ENCODE measurements around the gene RBX1. TPM values are rescaled to one million over a fixed set of nuclear protein-coding genes. Genes with fewer than 3 reads are reported as not detected.

Gene RBX1
- total and polyA plus RNA-seq, 2 experiments from 2014 or later, result 31.7 to 340 TPM

- no peaks in the 10 kb centered on the region; the same call in 2 of the 3 replicates for H3K36me3 Mint-ChIP-seq (ENCODE audit: low read depth)
- H3K4me2 ChIP-seq, result no peak overlapping the region
- H3K9me3 Mint-ChIP-seq, result no peaks in the 10 kb centered on the region
- no peaks in the 10 kb centered on the region for H3K79me2 ChIP-seq (replicated peaks; ENCODE audit: insufficient read depth)
- H3K4me3 Mint-ChIP-seq, result no peak overlapping the region
- DNase-seq (ENCODE audit: low spot score) (no peak), ATAC-seq (no peak)
- no peaks in the 10 kb centered on the region for H3F3A ChIP-seq (replicated peaks; ENCODE audit: low read depth)
- no peak overlapping the region for H3K27ac ChIP-seq (ENCODE audit: low read depth)
- H3K27me3 ChIP-seq (ENCODE audit: insufficient read depth), result no peaks in the 10 kb centered on the region
- H3K36me3 ChIP-seq (ENCODE audit: insufficient read depth), result no peaks in the 10 kb centered on the region
- H3K9me2 ChIP-seq (ENCODE audit: insufficient read depth), result no peaks in the 10 kb centered on the region
- H3K4me1 ChIP-seq (ENCODE audit: insufficient read depth), result no peaks in the 10 kb centered on the region
- no peak for TF ChIP-seq STAT1 (IDR thresholded peaks at IDR 0.05; ENCODE audit: unreplicated experiment)
- no peak for TF ChIP-seq JUNB (IDR thresholded peaks at IDR 0.05; ENCODE audit: unreplicated experiment)
- TF ChIP-seq NANOG (IDR thresholded peaks at IDR 0.05; ENCODE audit: borderline replicate concordance), result no peak
- no peak for TF ChIP-seq EZH2 (IDR thresholded peaks at IDR 0.05; ENCODE audit: low read depth, unreplicated experiment)
- TF ChIP-seq, protein P1, sequence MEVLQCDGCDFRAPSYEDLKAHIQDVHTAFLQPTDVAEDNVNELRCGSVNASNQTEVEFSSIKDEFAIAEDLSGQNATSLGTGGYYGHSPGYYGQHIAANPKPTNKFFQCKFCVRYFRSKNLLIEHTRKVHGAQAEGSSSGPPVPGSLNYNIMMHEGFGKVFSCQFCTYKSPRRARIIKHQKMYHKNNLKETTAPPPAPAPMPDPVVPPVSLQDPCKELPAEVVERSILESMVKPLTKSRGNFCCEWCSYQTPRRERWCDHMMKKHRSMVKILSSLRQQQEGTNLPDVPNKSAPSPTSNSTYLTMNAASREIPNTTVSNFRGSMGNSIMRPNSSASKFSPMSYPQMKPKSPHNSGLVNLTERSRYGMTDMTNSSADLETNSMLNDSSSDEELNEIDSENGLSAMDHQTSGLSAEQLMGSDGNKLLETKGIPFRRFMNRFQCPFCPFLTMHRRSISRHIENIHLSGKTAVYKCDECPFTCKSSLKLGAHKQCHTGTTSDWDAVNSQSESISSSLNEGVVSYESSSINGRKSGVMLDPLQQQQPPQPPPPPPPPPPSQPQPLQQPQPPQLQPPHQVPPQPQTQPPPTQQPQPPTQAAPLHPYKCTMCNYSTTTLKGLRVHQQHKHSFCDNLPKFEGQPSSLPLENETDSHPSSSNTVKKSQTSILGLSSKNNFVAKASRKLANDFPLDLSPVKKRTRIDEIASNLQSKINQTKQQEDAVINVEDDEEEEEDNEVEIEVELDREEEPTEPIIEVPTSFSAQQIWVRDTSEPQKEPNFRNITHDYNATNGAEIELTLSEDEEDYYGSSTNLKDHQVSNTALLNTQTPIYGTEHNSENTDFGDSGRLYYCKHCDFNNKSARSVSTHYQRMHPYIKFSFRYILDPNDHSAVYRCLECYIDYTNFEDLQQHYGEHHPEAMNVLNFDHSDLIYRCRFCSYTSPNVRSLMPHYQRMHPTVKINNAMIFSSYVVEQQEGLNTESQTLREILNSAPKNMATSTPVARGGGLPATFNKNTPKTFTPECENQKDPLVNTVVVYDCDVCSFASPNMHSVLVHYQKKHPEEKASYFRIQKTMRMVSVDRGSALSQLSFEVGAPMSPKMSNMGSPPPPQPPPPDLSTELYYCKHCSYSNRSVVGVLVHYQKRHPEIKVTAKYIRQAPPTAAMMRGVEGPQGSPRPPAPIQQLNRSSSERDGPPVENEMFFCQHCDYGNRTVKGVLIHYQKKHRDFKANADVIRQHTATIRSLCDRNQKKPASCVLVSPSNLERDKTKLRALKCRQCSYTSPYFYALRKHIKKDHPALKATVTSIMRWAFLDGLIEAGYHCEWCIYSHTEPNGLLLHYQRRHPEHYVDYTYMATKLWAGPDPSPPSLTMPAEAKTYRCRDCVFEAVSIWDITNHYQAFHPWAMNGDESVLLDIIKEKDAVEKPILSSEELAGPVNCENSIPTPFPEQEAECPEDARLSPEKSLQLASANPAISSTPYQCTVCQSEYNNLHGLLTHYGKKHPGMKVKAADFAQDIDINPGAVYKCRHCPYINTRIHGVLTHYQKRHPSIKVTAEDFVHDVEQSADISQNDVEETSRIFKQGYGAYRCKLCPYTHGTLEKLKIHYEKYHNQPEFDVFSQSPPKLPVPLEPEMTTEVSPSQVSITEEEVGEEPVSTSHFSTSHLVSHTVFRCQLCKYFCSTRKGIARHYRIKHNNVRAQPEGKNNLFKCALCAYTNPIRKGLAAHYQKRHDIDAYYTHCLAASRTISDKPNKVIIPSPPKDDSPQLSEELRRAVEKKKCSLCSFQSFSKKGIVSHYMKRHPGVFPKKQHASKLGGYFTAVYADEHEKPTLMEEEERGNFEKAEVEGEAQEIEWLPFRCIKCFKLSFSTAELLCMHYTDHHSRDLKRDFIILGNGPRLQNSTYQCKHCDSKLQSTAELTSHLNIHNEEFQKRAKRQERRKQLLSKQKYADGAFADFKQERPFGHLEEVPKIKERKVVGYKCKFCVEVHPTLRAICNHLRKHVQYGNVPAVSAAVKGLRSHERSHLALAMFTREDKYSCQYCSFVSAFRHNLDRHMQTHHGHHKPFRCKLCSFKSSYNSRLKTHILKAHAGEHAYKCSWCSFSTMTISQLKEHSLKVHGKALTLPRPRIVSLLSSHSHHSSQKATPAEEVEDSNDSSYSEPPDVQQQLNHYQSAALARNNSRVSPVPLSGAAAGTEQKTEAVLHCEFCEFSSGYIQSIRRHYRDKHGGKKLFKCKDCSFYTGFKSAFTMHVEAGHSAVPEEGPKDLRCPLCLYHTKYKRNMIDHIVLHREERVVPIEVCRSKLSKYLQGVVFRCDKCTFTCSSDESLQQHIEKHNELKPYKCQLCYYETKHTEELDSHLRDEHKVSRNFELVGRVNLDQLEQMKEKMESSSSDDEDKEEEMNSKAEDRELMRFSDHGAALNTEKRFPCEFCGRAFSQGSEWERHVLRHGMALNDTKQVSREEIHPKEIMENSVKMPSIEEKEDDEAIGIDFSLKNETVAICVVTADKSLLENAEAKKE (CRISPR knock-in tag; IDR thresholded peaks at IDR 0.05), result no peak
- TF ChIP-seq, protein P2, sequence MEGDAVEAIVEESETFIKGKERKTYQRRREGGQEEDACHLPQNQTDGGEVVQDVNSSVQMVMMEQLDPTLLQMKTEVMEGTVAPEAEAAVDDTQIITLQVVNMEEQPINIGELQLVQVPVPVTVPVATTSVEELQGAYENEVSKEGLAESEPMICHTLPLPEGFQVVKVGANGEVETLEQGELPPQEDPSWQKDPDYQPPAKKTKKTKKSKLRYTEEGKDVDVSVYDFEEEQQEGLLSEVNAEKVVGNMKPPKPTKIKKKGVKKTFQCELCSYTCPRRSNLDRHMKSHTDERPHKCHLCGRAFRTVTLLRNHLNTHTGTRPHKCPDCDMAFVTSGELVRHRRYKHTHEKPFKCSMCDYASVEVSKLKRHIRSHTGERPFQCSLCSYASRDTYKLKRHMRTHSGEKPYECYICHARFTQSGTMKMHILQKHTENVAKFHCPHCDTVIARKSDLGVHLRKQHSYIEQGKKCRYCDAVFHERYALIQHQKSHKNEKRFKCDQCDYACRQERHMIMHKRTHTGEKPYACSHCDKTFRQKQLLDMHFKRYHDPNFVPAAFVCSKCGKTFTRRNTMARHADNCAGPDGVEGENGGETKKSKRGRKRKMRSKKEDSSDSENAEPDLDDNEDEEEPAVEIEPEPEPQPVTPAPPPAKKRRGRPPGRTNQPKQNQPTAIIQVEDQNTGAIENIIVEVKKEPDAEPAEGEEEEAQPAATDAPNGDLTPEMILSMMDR (conservative IDR thresholded peaks at IDR 0.05; ENCODE audit: low read depth in 2 of 2), result no peak
- no peak for TF ChIP-seq CREB1 (CRISPR knock-in tag; IDR thresholded peaks at IDR 0.05; ENCODE audit: low read depth)
- TF ChIP-seq ETS1 (IDR thresholded peaks at IDR 0.05), result no peak
- no peak for TF ChIP-seq ZNF114 (CRISPR knock-in tag; IDR thresholded peaks at IDR 0.05)
- no peak for TF ChIP-seq ZNF331 (CRISPR knock-in tag; IDR thresholded peaks at IDR 0.05; ENCODE audit: low read depth)
- TF ChIP-seq POLR2AphosphoS5 (IDR thresholded peaks at IDR 0.05; ENCODE audit: low read depth), result no peak
- no peak for TF ChIP-seq REST (IDR thresholded peaks at IDR 0.05; ENCODE audit: unreplicated experiment)
- TF ChIP-seq EZH2phosphoT487 (IDR thresholded peaks at IDR 0.05; ENCODE audit: unreplicated experiment), result no peak
- H2AFZ ChIP-seq, result no peak overlapping the region
- H3K27me3 Mint-ChIP-seq (ENCODE audit: insufficient read depth, low read depth, poor library complexity), result peaks cover 3% of the 10 kb centered on the region
- no peak overlapping the region for H3K27ac Mint-ChIP-seq
- H4K20me1 ChIP-seq (replicated peaks; ENCODE audit: insufficient read depth), result no peaks in the 10 kb centered on the region
- no peak overlapping the region for H3K4me3 ChIP-seq
- H3K4me1 Mint-ChIP-seq, result no peaks in the 10 kb centered on the region
These were observed 18.8 kb upstream of the RBX1 start for GRCh38 chr22:40932396-40932795.
